Naive thymus-derived CD8-positive, alpha-beta T cell (primary cell): ENCODE data around the gene LRRC8E. TPM values are rescaled to one million over a fixed set of nuclear protein-coding genes. Genes with fewer than 3 reads are reported as not detected.
"Not testable (repeated sequence)": the region's sequence is repeated elsewhere in the genome, so short reads cannot be mapped to it uniquely, and the experiment has no call there.

ENCODE experiments used
- ATAC-seq, 2 donors: fragments of 150-1000 bp; cut with Tn5 transposase in 1 of 2; sonication (Bioruptor Pico), chemical (Tn5 transposase) in 1 of 2; 1 replicate in 1 of 2; 2 replicates in 1 of 2; pipeline ENCODE4 v1.10.0; 2021; ENCODE audit warnings: mild to moderate bottlenecking in 2 of 2, moderate library complexity in 2 of 2
- POLR2A ChIA-PET: fragments of 350-600 bp; sonication (Branson Sonifier 250); formaldehyde crosslinking; loops from one replicate; lab custom pipeline; 2021; ENCODE audit warnings: antibody characterized with exemption; lab: Charles Lee
- DNase-seq, 10 donors: peaks; one replicate each; pipeline versions ENCODE4 v3.0.0 to v3.0.0-alpha.2; 2020 to 2022
- H3K27ac Mint-ChIP-seq, 10 donors: one replicate each; pipeline ENCODE4 v1.8.0; 2020 to 2022; ENCODE audit warnings: mild to moderate bottlenecking in 10 of 10, mixed read lengths in 10 of 10, moderate library complexity in 4 of 10, inconsistent platforms in 1 of 10
- H3K27me3 Mint-ChIP-seq, 5 donors: one replicate each; pipeline ENCODE4 v1.8.0; 2021 to 2022; ENCODE audit warnings: mixed read lengths in 5 of 5
- H3K36me3 Mint-ChIP-seq, 3 donors: one replicate each; pipeline ENCODE4 v1.8.0; 2020 to 2022; ENCODE audit warnings: mixed read lengths in 3 of 3, mild to moderate bottlenecking in 2 of 3, inconsistent platforms in 1 of 3
- H3K4me1 Mint-ChIP-seq, 4 donors: one replicate each; pipeline ENCODE4 v1.8.0; 2021 to 2022; ENCODE audit warnings: mixed read lengths in 4 of 4
- H3K4me3 Mint-ChIP-seq, 10 donors: one replicate each; pipeline ENCODE4 v1.8.0; 2020 to 2022; ENCODE audit warnings: mild to moderate bottlenecking in 10 of 10, mixed read lengths in 10 of 10, moderate library complexity in 6 of 10, inconsistent platforms in 1 of 10
- H3K9me3 Mint-ChIP-seq, 9 donors: one replicate each; pipeline ENCODE4 v1.8.0; 2020 to 2022; ENCODE audit warnings: mixed read lengths in 9 of 9, mild to moderate bottlenecking in 3 of 9, inconsistent platforms in 1 of 9, moderate library complexity in 1 of 9
- polyA plus RNA-seq, 3 donors: library from polyadenylated mRNA; unstranded; fragments of 300-500 nt; fragmentation: Illumina TruSeq; gene quantifications; one replicate each; pipeline ENCODE4 v1.2.3, GENCODE V29; 2021
- total RNA-seq, 8 experiments: library from RNA in 2 of 8; stranded (reverse) in 2 of 8; gene quantifications; one replicate each; pipeline ENCODE4 v1.2.3 and lab custom pipeline; 2021 to 2026

The LRRC8E gene
- total and polyA plus RNA-seq, 5 experiments from 2014 or later = not detected

- peaks cover 0 to 5% (median under 1%) of the 10 kb centered on the region in 4 donors for H3K4me1 Mint-ChIP-seq
Observed at GRCh38 chr19:7881910-7882309, 6.4 kb upstream of the LRRC8E start.

GRCh38 chr19:7883105-7883504 is 5.2 kb upstream of the LRRC8E start:
- DNase-seq (no peak), ATAC-seq (no peak)
- H3K36me3 Mint-ChIP-seq = no peaks in the 10 kb centered on the region
- H3K4me1 Mint-ChIP-seq = peaks cover 0 to 5% (median 1%) of the 10 kb centered on the region in 4 donors
- H3K27me3 Mint-ChIP-seq = peaks cover 0 to 15% (median 3%) of the 10 kb centered on the region in 5 donors
- no peak overlapping the region for H3K4me3 Mint-ChIP-seq
- H3K9me3 Mint-ChIP-seq = no peaks in the 10 kb centered on the region
- H3K27ac Mint-ChIP-seq = no peak overlapping the region
- POLR2A ChIA-PET = interaction anchor here (0.7 to 1.2 kb wide), 2 partner anchors 32 to 328 kb away, joined by 4 read pairs; no protein-coding TSS in a partner anchor

More at GRCh38 chr19:7881910-7882309, 6.4 kb upstream of the LRRC8E start:
- DNase-seq (no peak), ATAC-seq (no peak)
- POLR2A ChIA-PET = interaction anchor here (0.7 kb wide), 1 partner anchor 9 kb away, joined by 4 read pairs; no protein-coding TSS in a partner anchor
- Mint-ChIP-seq H3K4me3 (no peak overlapping the region), H3K27ac (no peak overlapping the region), H3K27me3 (peaks cover 0 to 8% (median 0%) of the 10 kb centered on the region in 5 donors), H3K36me3 (no peaks in the 10 kb centered on the region), H3K9me3 (no peaks in the 10 kb centered on the region)

- H3K9me3 Mint-ChIP-seq = no peaks in the 10 kb centered on the region
- peaks cover 0 to 5% (median 4%) of the 10 kb centered on the region in 4 donors for H3K4me1 Mint-ChIP-seq
- DNase-seq (no peak), ATAC-seq (no peak)
- no peak overlapping the region for H3K4me3 Mint-ChIP-seq
- peak overlapping the region in 1 of 10 donors; percentile 36 for H3K27ac Mint-ChIP-seq
- POLR2A ChIA-PET = no interaction called here
- peaks cover 0 to 19% (median 4%) of the 10 kb centered on the region in 5 donors for H3K27me3 Mint-ChIP-seq
- no peaks in the 10 kb centered on the region for H3K36me3 Mint-ChIP-seq
Observed at GRCh38 chr19:7883796-7884570, 4.3 kb upstream of the LRRC8E start.

GRCh38 chr19:7885818-7886217 is 2.5 kb upstream of the LRRC8E start:
- Mint-ChIP-seq H3K36me3 (no peaks in the 10 kb centered on the region), H3K9me3 (no peaks in the 10 kb centered on the region), H3K4me1 (peaks cover 0 to 5% (median 4%) of the 10 kb centered on the region in 4 donors), H3K27me3 (peaks cover 0 to 24% (median 4%) of the 10 kb centered on the region in 5 donors), H3K4me3 (no peak overlapping the region), H3K27ac (no peak overlapping the region)
- no peak for DNase-seq
- no peak for ATAC-seq
- POLR2A ChIA-PET = no interaction called here

- Mint-ChIP-seq H3K9me3 (no peaks in the 10 kb centered on the region), H3K36me3 (no peaks in the 10 kb centered on the region), H3K27me3 (peaks cover 0 to 33% (median 8%) of the 10 kb centered on the region in 5 donors), H3K4me3 (no peak overlapping the region), H3K27ac (no peak overlapping the region), H3K4me1 (peaks cover 0 to 5% (median 4%) of the 10 kb centered on the region in 4 donors)
- DNase-seq (no peak), ATAC-seq (no peak)
- POLR2A ChIA-PET = interaction anchor here (0.7 kb wide), 1 partner anchor 262 kb away, joined by 4 read pairs; the partner anchor contains the start of gene FBN3
Observed at GRCh38 chr19:7887408-7888144, 734 bp upstream of the LRRC8E start.

- peaks cover 0 to 39% (median 8%) of the 10 kb centered on the region in 5 donors for H3K27me3 Mint-ChIP-seq
- no peak for DNase-seq
- POLR2A ChIA-PET = no interaction called here
- ATAC-seq = no peak
- peaks cover 0 to 5% (median 4%) of the 10 kb centered on the region in 4 donors for H3K4me1 Mint-ChIP-seq
- no peaks in the 10 kb centered on the region for H3K9me3 Mint-ChIP-seq
- no peak overlapping the region for H3K27ac Mint-ChIP-seq
- no peak overlapping the region for H3K4me3 Mint-ChIP-seq
- no peaks in the 10 kb centered on the region for H3K36me3 Mint-ChIP-seq
Observed at GRCh38 chr19:7888826-7889217, 512 bp downstream of the LRRC8E start.

- H3K36me3 Mint-ChIP-seq, H3K27ac Mint-ChIP-seq, POLR2A ChIA-PET, H3K4me3 Mint-ChIP-seq, ATAC-seq, DNase-seq, H3K9me3 Mint-ChIP-seq, H3K4me1 Mint-ChIP-seq: not testable (repeated sequence)
- H3K27me3 Mint-ChIP-seq = peaks cover 1 to 38% (median 12%) of the 10 kb centered on the region in 5 donors
Observed at GRCh38 chr19:7893362-7894101, 5.2 kb downstream of the LRRC8E start.

- Mint-ChIP-seq H3K4me1 (no peaks in the 10 kb centered on the region), H3K27me3 (peaks cover 1 to 31% (median 9%) of the 10 kb centered on the region in 5 donors), H3K9me3 (no peaks in the 10 kb centered on the region), H3K4me3 (no peak overlapping the region), H3K27ac (no peak overlapping the region), H3K36me3 (no peaks in the 10 kb centered on the region)
- DNase-seq (no peak), ATAC-seq (no peak)
- POLR2A ChIA-PET = no interaction called here
Observed at GRCh38 chr19:7894612-7895309, 6.5 kb downstream of the LRRC8E start.

GRCh38 chr19:7895565-7895964 is 7.3 kb downstream of the LRRC8E start:
- peaks cover 0 to 29% (median 6%) of the 10 kb centered on the region in 5 donors for H3K27me3 Mint-ChIP-seq
- ATAC-seq = no peak
- H3K36me3 Mint-ChIP-seq = no peaks in the 10 kb centered on the region
- peak overlapping the region in 1 of 10 donors; percentile 24 for H3K27ac Mint-ChIP-seq
- H3K9me3 Mint-ChIP-seq = no peaks in the 10 kb centered on the region
- no peak for DNase-seq
- POLR2A ChIA-PET = no interaction called here
- no peak overlapping the region for H3K4me3 Mint-ChIP-seq
- no peaks in the 10 kb centered on the region for H3K4me1 Mint-ChIP-seq

GRCh38 chr19:7897292-7897691 is 9.0 kb downstream of the LRRC8E start:
- no peak for DNase-seq
- Mint-ChIP-seq H3K27me3 (peaks cover 0 to 22% (median 0%) of the 10 kb centered on the region in 5 donors), H3K4me1 (peaks cover 0 to 2% (median 0%) of the 10 kb centered on the region in 4 donors), H3K9me3 (no peaks in the 10 kb centered on the region), H3K4me3 (no peak overlapping the region), H3K36me3 (no peaks in the 10 kb centered on the region), H3K27ac (no peak overlapping the region)
- POLR2A ChIA-PET = no interaction called here
- ATAC-seq = no peak

GRCh38 chr19:7898967-7899366 is 10.7 kb downstream of the LRRC8E start:
- peaks cover 0 to 3% (median 0%) of the 10 kb centered on the region in 9 donors for H3K9me3 Mint-ChIP-seq
- peaks cover 0 to 18% (median 0%) of the 10 kb centered on the region in 5 donors for H3K27me3 Mint-ChIP-seq
- ATAC-seq (no peak), DNase-seq (no peak)
- H3K4me1 Mint-ChIP-seq = peaks cover 3 to 15% (median 12%) of the 10 kb centered on the region in 4 donors
- H3K36me3 Mint-ChIP-seq = no peaks in the 10 kb centered on the region
- H3K27ac Mint-ChIP-seq = no peak overlapping the region
- no peak overlapping the region for H3K4me3 Mint-ChIP-seq
- POLR2A ChIA-PET = no interaction called here
